ENCODE measurements around the gene EGFR.

The EGFR gene

DNA sequence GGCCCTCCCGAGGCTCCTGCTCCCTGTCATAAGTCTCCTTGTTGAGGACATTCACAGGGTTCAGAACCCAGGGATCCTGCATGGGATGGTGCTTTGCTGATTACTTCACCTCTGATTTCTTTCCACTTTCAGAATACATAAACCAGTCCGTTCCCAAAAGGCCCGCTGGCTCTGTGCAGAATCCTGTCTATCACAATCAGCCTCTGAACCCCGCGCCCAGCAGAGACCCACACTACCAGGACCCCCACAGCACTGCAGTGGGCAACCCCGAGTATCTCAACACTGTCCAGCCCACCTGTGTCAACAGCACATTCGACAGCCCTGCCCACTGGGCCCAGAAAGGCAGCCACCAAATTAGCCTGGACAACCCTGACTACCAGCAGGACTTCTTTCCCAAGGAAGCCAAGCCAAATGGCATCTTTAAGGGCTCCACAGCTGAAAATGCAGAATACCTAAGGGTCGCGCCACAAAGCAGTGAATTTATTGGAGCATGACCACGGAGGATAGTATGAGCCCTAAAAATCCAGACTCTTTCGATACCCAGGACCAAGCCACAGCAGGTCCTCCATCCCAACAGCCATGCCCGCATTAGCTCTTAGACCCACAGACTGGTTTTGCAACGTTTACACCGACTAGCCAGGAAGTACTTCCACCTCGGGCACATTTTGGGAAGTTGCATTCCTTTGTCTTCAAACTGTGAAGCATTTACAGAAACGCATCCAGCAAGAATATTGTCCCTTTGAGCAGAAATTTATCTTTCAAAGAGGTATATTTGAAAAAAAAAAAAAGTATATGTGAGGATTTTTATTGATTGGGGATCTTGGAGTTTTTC is 186.5 kb downstream of the EGFR start:
- no peak for DNase-seq
- H3K4me1 Mint-ChIP-seq, result no peaks in the 10 kb centered on the region
- no peaks in the 10 kb centered on the region for H3K27me3 Mint-ChIP-seq
- no peaks in the 10 kb centered on the region for H3K9me3 Mint-ChIP-seq
- no peak overlapping the region for H3K27ac Mint-ChIP-seq
- H3K4me3 Mint-ChIP-seq, result no peak overlapping the region
- CTCF ChIA-PET, result no interaction called here
- H3K36me3 Mint-ChIP-seq, result no peaks in the 10 kb centered on the region

GRCh38 chr7:55206235-55207029 is 187.6 kb downstream of the EGFR start:
- H3K36me3 Mint-ChIP-seq, result no peaks in the 10 kb centered on the region
- no peak overlapping the region for H3K27ac Mint-ChIP-seq
- no peaks in the 10 kb centered on the region for H3K27me3 Mint-ChIP-seq
- H3K9me3 Mint-ChIP-seq, result no peaks in the 10 kb centered on the region
- H3K4me3 Mint-ChIP-seq, result no peak overlapping the region
- DNase-seq, result no peak
- CTCF ChIA-PET, result no interaction called here
- no peaks in the 10 kb centered on the region for H3K4me1 Mint-ChIP-seq

DNA sequence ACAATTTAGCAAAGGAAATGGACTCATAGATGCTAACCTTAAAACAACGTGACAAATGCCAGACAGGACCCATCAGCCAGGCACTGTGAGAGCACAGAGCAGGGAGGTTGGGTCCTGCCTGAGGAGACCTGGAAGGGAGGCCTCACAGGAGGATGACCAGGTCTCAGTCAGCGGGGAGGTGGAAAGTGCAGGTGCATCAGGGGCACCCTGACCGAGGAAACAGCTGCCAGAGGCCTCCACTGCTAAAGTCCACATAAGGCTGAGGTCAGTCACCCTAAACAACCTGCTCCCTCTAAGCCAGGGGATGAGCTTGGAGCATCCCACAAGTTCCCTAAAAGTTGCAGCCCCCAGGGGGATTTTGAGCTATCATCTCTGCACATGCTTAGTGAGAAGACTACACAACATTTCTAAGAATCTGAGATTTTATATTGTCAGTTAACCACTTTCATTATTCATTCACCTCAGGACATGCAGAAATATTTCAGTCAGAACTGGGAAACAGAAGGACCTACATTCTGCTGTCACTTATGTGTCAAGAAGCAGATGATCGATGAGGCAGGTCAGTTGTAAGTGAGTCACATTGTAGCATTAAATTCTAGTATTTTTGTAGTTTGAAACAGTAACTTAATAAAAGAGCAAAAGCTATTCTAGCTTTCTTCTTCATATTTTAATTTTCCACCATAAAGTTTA is 188.8 kb downstream of the EGFR start:
- DNase-seq, result no peak
- CTCF ChIA-PET, result interaction anchor here (0.5 to 0.6 kb wide), 2 partner anchors 439 to 1488 kb away, joined by 3 to 4 read pairs; no protein-coding TSS in a partner anchor
- H3K27me3 Mint-ChIP-seq, result peaks cover 6% of the 10 kb centered on the region
- H3K4me1 Mint-ChIP-seq, result no peaks in the 10 kb centered on the region
- H3K4me3 Mint-ChIP-seq, result no peak overlapping the region
- H3K36me3 Mint-ChIP-seq, result no peaks in the 10 kb centered on the region
- H3K9me3 Mint-ChIP-seq, result no peaks in the 10 kb centered on the region
- H3K27ac Mint-ChIP-seq, result no peak overlapping the region

DNA sequence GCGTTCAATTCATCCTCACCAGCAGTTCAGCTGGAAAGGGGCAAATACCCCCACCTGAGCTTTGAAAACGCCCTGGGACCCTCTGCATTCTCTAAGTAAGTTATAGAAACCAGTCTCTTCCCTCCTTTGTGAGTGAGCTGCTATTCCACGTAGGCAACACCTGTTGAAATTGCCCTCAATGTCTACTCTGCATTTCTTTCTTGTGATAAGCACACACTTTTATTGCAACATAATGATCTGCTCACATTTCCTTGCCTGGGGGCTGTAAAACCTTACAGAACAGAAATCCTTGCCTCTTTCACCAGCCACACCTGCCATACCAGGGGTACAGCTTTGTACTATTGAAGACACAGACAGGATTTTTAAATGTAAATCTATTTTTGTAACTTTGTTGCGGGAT is 190.5 kb downstream of the EGFR start:
- DNase-seq, result no peak
- Mint-ChIP-seq H3K36me3 (no peaks in the 10 kb centered on the region), H3K27ac (no peak overlapping the region), H3K4me1 (no peaks in the 10 kb centered on the region), H3K4me3 (no peak overlapping the region), H3K9me3 (no peaks in the 10 kb centered on the region), H3K27me3 (peaks cover 11% of the 10 kb centered on the region)
- CTCF ChIA-PET, result no interaction called here

- Mint-ChIP-seq H3K27ac (no peak overlapping the region), H3K27me3 (peaks cover 11% of the 10 kb centered on the region), H3K36me3 (no peaks in the 10 kb centered on the region), H3K4me1 (no peaks in the 10 kb centered on the region), H3K4me3 (no peak overlapping the region), H3K9me3 (no peaks in the 10 kb centered on the region)
- no peak for DNase-seq
- CTCF ChIA-PET, result no interaction called here
Measured at GRCh38 chr7:55210176-55210575, 191.4 kb downstream of the EGFR start.

GRCh38 chr7:55210716-55211115 is 191.9 kb downstream of the EGFR start:
- Mint-ChIP-seq H3K9me3 (no peaks in the 10 kb centered on the region), H3K27me3 (peaks cover 11% of the 10 kb centered on the region), H3K36me3 (no peaks in the 10 kb centered on the region), H3K4me3 (no peak overlapping the region), H3K27ac (no peak overlapping the region), H3K4me1 (no peaks in the 10 kb centered on the region)
- DNase-seq, result no peak
- CTCF ChIA-PET, result no interaction called here

DNA sequence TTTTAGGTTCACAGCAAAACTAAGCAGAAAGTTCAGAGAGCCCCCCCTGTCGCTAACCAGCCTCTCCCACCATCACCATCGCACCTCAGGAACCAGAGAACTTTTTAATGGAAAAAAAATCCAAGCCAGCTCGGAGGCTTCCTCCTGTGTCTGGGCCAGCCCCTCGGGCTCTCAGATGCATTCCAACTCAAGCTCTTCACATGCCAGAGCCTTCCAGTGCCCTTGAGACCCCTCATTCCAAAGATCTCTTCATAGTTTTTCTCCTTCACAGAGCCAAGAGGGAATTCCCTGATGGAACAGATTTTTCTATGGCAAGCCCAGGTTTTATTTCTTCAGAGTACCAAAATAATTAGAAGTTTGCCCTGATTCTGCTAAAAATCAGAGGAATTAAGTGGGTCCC is 192.9 kb downstream of the EGFR start:
- no peak for DNase-seq
- H3K4me1 Mint-ChIP-seq, result no peaks in the 10 kb centered on the region
- H3K27ac Mint-ChIP-seq, result no peak overlapping the region
- H3K36me3 Mint-ChIP-seq, result no peaks in the 10 kb centered on the region
- H3K4me3 Mint-ChIP-seq, result no peak overlapping the region
- CTCF ChIA-PET, result no interaction called here
- H3K9me3 Mint-ChIP-seq, result no peaks in the 10 kb centered on the region
- peaks cover 11% of the 10 kb centered on the region for H3K27me3 Mint-ChIP-seq

DNA sequence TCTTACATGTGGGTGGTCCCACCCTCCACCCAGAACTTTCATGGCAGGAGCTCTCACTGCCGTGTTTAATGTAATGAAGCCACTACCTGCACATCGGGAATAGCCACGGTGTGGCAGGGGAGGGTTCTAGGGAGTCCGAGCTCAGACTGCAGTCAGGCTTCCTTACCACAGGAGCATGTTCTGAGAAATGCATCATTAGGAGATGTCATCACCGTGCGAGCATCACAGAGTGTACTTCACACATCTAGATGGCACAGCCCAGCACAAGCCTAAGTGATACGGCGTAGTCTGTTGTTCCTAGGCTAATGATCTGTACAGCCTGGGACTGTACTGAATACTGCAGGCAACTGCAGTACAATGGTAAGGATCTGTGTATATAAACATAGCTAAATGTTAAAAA is 193.4 kb downstream of the EGFR start:
- CTCF ChIA-PET, result no interaction called here
- Mint-ChIP-seq H3K9me3 (no peaks in the 10 kb centered on the region), H3K27ac (no peak overlapping the region)

GRCh38 chr7:55212838-55213237 is 194.0 kb downstream of the EGFR start:
- Mint-ChIP-seq H3K27ac (no peak overlapping the region), H3K4me3 (no peak overlapping the region), H3K27me3 (peaks cover 11% of the 10 kb centered on the region), H3K4me1 (no peaks in the 10 kb centered on the region), H3K9me3 (no peaks in the 10 kb centered on the region), H3K36me3 (no peaks in the 10 kb centered on the region)
- DNase-seq, result no peak
- CTCF ChIA-PET, result no interaction called here

More for the DNA sequence above, 193.4 kb downstream of the EGFR start:
- DNase-seq, result no peak
- no peaks in the 10 kb centered on the region for H3K4me1 Mint-ChIP-seq
- H3K4me3 Mint-ChIP-seq, result no peak overlapping the region
- no peaks in the 10 kb centered on the region for H3K36me3 Mint-ChIP-seq
- H3K27me3 Mint-ChIP-seq, result peaks cover 11% of the 10 kb centered on the region

- Mint-ChIP-seq H3K36me3 (no peaks in the 10 kb centered on the region), H3K4me1 (no peaks in the 10 kb centered on the region), H3K27ac (no peak overlapping the region), H3K4me3 (no peak overlapping the region), H3K27me3 (peaks cover 11% of the 10 kb centered on the region), H3K9me3 (no peaks in the 10 kb centered on the region)
- CTCF ChIA-PET, result no interaction called here
- no peak for DNase-seq
Measured at GRCh38 chr7:55214707-55215106, 195.9 kb downstream of the EGFR start.

DNA sequence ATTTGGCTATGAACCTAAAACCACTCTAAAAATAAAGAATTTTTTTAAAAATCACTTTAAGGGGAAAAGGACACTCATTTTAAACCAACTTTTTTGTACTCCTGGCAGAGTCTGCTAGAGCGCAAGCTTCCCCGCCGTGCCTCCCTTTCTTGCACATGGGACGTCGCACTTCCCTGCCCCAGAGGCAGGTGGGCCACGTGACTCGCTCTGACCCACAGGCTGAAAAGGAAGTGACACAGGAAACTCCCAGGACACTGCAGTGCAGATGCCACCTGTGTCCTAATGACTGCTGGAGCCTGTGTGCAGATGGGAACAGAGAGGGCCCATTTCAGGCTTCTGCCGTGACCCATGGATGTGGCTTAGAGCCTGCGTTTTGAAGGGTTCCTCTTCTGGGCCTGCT is 204.2 kb downstream of the EGFR start:
- DNase-seq, result no peak
- H3K4me3 Mint-ChIP-seq, result no peak overlapping the region
- H3K4me1 Mint-ChIP-seq, result no peaks in the 10 kb centered on the region
- H3K27ac Mint-ChIP-seq, result no peak overlapping the region
- CTCF ChIA-PET, result no interaction called here
- no peaks in the 10 kb centered on the region for H3K9me3 Mint-ChIP-seq
- H3K36me3 Mint-ChIP-seq, result no peaks in the 10 kb centered on the region
- no peaks in the 10 kb centered on the region for H3K27me3 Mint-ChIP-seq

GRCh38 chr7:55224111-55224510 is 205.3 kb downstream of the EGFR start:
- H3K27ac Mint-ChIP-seq, result no peak overlapping the region
- no peak for DNase-seq

DNA sequence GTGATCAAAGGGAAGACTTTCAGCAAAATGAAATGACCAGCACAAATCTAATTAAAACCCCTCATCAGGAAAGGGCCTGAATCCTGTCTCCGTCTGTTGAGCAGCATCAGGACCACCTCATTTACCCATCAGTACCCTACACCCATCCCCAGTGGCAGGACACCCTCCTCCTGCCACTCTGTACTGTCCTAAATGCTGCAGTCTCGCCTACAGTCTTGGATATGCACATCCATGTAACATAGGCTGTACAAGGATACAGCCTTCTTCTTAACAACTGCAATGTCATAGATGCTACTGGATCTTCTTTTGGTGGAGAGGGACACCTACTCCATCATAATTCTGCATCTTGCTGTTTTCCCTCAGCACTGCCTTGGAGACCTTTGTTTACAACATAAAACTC is 206.0 kb downstream of the EGFR start:
- Mint-ChIP-seq H3K27ac (no peak overlapping the region), H3K4me3 (no peak overlapping the region), H3K9me3 (no peaks in the 10 kb centered on the region), H3K27me3 (no peaks in the 10 kb centered on the region), H3K36me3 (no peaks in the 10 kb centered on the region), H3K4me1 (no peaks in the 10 kb centered on the region)
- CTCF ChIA-PET, result no interaction called here
- DNase-seq, result no peak

More at GRCh38 chr7:55224111-55224510, 205.3 kb downstream of the EGFR start:
- Mint-ChIP-seq H3K9me3 (no peaks in the 10 kb centered on the region), H3K36me3 (no peaks in the 10 kb centered on the region), H3K27me3 (no peaks in the 10 kb centered on the region), H3K4me3 (no peak overlapping the region), H3K4me1 (no peaks in the 10 kb centered on the region)
- CTCF ChIA-PET, result no interaction called here

GRCh38 chr7:55230014-55230413 is 211.2 kb downstream of the EGFR start:
- no peaks in the 10 kb centered on the region for H3K36me3 Mint-ChIP-seq
- H3K27ac Mint-ChIP-seq, result no peak overlapping the region
- DNase-seq, result no peak
- CTCF ChIA-PET, result interaction anchor here (1.6 kb wide), 1 partner anchor 25 kb away, joined by 3 read pairs; no protein-coding TSS in a partner anchor
- H3K4me1 Mint-ChIP-seq, result no peaks in the 10 kb centered on the region
- H3K4me3 Mint-ChIP-seq, result no peak overlapping the region
- H3K9me3 Mint-ChIP-seq, result no peaks in the 10 kb centered on the region
- H3K27me3 Mint-ChIP-seq, result peaks cover 11% of the 10 kb centered on the region
